CD1c-positive myeloid dendritic cell (primary cell): ENCODE measurements around the gene NELFA.

Experiments
- DNase-seq: peaks from one replicate; pipeline ENCODE4 v3.0.0-alpha.2; 2016; ENCODE audit errors: extremely low spot score

Gene NELFA

DNA sequence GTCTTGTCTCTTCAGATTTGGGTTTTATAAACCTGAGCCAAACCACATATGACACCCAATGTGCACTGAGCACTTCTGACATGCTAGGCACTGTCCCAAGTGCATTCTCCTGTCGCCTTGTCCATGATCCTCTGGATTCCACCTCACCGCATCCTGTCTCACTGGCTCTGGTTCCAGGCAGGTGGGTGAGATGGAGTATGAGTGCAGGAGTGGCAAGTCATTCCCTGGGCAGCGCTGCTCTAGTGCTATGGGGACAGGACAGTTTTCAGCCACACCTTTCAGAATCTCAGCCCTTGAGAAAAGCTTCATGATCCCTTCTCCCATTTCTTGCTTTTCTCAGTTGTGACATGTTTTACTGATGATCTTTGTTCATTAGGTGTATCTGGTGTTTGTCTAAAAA is 71.2 kb downstream of the NELFA start:
- DNase-seq, result no peak

DNA sequence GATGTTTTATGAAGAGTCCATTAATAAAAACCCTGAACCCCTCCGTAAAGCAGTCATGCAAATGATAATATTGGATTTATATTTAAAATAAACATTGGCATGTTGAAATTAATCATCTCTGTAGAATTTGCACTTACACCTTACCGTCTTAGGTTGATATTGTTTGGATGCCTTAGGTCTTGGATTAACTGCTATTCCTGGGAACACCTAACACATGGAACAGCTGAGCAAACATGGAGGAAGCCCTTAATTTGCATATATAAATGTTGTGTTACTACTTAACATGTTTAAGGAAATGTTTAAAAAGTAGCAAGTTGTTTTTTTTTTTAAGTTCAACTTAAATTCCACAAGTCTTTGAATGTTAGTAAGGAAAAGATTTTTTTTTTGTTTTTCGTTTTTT is 75.1 kb downstream of the NELFA start:
- DNase-seq, result no peak

DNA sequence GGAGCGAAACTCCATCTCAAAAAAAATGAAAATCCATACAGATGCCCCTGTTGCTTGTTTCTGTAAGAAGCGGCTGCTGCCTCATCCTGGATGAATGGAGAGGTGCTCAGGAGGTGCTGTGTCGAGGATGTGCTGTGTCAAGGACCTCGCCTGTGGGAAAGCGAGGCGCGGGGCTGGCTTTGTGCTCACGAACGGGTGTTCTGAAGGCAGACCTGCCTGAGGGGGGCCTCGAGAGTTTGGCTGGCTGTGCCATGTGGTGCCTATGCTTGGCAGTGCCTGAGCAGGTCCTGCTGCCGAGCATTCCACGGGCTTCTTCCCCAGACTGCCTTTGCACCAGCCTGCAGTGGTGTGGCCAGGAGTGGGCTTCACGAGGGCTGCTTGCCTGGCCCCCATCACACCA is 76.0 kb downstream of the NELFA start:
- DNase-seq, result no peak
